Adrenal gland (tissue), 5 donors: Measurements from ENCODE around the gene RAB9A.

Source experiments
- POLR2A ChIP-seq, 2 donors: fragments of 450-650 bp; IDR thresholded peaks; one replicate each; pipeline ENCODE4 v1.6.1; 2017; ENCODE audit warnings: antibody characterized with exemption in 2 of 2, mild to moderate bottlenecking in 2 of 2, moderate library complexity in 1 of 2
- TF ChIP-seq, protein P1 (sequence below), 6 experiments: fragments of 450-650 bp in 4 of 6; fragments of 200-600 bp in 2 of 6; sonication (generic) in 1 of 6; IDR thresholded peaks; 1 replicate in 5 of 6; 2 replicates in 1 of 6; pipeline versions ENCODE4 v1.5.1 to v1.8.0; 2016 to 2021; ENCODE audit warnings: antibody characterized with exemption in 6 of 6, mild to moderate bottlenecking in 2 of 6, moderate library complexity in 1 of 6
- donor health status: DM: no; HTN: no; CAD: no.

- TF ChIP-seq, protein P1, sequence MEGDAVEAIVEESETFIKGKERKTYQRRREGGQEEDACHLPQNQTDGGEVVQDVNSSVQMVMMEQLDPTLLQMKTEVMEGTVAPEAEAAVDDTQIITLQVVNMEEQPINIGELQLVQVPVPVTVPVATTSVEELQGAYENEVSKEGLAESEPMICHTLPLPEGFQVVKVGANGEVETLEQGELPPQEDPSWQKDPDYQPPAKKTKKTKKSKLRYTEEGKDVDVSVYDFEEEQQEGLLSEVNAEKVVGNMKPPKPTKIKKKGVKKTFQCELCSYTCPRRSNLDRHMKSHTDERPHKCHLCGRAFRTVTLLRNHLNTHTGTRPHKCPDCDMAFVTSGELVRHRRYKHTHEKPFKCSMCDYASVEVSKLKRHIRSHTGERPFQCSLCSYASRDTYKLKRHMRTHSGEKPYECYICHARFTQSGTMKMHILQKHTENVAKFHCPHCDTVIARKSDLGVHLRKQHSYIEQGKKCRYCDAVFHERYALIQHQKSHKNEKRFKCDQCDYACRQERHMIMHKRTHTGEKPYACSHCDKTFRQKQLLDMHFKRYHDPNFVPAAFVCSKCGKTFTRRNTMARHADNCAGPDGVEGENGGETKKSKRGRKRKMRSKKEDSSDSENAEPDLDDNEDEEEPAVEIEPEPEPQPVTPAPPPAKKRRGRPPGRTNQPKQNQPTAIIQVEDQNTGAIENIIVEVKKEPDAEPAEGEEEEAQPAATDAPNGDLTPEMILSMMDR (IDR thresholded peaks at IDR 0.05) = no peak
- TF ChIP-seq POLR2A (IDR thresholded peaks at IDR 0.05) = no peak
Observed at GRCh38 chrX:13654116-13654515, 34.8 kb upstream of the RAB9A start.
